ENCODE measurements around the gene ANXA6. TPM values are rescaled to one million over a fixed set of nuclear protein-coding genes. Genes with fewer than 3 reads are reported as not detected.

ANXA6 gene
- 148 and 152 TPM in 2 replicates for total RNA-seq
- 116 and 122 TPM in 2 replicates for polyA plus RNA-seq

GRCh38 chr5:151157426-151158286 lies at the start of gene ANXA6:
Gene ANXA6, minus strand, starts transcription at chr5:151157779. Its CDS starts 9,878 bp downstream, at chr5:151147901.
- peak within 1 kb of the TSS; percentile 79 for H3K4me2 ChIP-seq
- H3K4me3 ChIP-seq, result peak within 1 kb of the TSS; percentile 89
- peak within 1 kb of the TSS; percentile 84 for H3K27ac ChIP-seq
- H3K9me2 ChIP-seq (replicated peaks; ENCODE audit: insufficient read depth), result no peaks in the 10 kb centered on the region
- no peaks in the 10 kb centered on the region for H3K36me3 ChIP-seq (replicated peaks; ENCODE audit: insufficient read depth, low read depth)
- TF ChIP-seq EZH2phosphoT487 (IDR thresholded peaks at IDR 0.05; ENCODE audit: low read depth, severe bottlenecking, unreplicated experiment), result no peak
- no peak for TF ChIP-seq EZH2 (IDR thresholded peaks at IDR 0.05; ENCODE audit: borderline replicate concordance)
- TF ChIP-seq, protein P1, sequence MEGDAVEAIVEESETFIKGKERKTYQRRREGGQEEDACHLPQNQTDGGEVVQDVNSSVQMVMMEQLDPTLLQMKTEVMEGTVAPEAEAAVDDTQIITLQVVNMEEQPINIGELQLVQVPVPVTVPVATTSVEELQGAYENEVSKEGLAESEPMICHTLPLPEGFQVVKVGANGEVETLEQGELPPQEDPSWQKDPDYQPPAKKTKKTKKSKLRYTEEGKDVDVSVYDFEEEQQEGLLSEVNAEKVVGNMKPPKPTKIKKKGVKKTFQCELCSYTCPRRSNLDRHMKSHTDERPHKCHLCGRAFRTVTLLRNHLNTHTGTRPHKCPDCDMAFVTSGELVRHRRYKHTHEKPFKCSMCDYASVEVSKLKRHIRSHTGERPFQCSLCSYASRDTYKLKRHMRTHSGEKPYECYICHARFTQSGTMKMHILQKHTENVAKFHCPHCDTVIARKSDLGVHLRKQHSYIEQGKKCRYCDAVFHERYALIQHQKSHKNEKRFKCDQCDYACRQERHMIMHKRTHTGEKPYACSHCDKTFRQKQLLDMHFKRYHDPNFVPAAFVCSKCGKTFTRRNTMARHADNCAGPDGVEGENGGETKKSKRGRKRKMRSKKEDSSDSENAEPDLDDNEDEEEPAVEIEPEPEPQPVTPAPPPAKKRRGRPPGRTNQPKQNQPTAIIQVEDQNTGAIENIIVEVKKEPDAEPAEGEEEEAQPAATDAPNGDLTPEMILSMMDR (IDR thresholded peaks at IDR 0.05; ENCODE audit: poor library complexity), result no peak
- H4K20me1 ChIP-seq (ENCODE audit: insufficient read depth, poor library complexity, severe bottlenecking), result no peaks in the 10 kb centered on the region
- no peaks in the 10 kb centered on the region for H3K9me3 ChIP-seq (ENCODE audit: low read depth)
- 3% methylated on average over 53 of the region's 60 CpGs for WGBS (ENCODE audit: low lambda C conversion rate, missing lambda C conversion rate)
- no peaks in the 10 kb centered on the region for H3K27me3 ChIP-seq
- H3K4me1 ChIP-seq (ENCODE audit: insufficient read depth), result peaks cover 35% of the 10 kb centered on the region
- peak within 1 kb of the TSS; percentile 92 for H2AFZ ChIP-seq
- H3K79me2 ChIP-seq, result peaks cover 58% of the 10 kb centered on the region
- DNase-seq (ENCODE audit: low spot score), result peak; percentile 92

GRCh38 chr5:151205411-151205810 lies 47.8 kb upstream of the ANXA6 start:
- Histone ChIP-seq H3K4me1 (ENCODE audit: insufficient read depth) (no peaks in the 10 kb centered on the region), H3K27me3 (no peaks in the 10 kb centered on the region), H4K20me1 (ENCODE audit: insufficient read depth, poor library complexity, severe bottlenecking) (no peaks in the 10 kb centered on the region), H2AFZ (no peak overlapping the region), H3K79me2 (no peaks in the 10 kb centered on the region), H3K36me3 (replicated peaks; ENCODE audit: insufficient read depth, low read depth) (no peaks in the 10 kb centered on the region), H3K27ac (no peak overlapping the region), H3K4me2 (no peak overlapping the region), H3K4me3 (no peak overlapping the region), H3K9me2 (replicated peaks; ENCODE audit: insufficient read depth) (no peaks in the 10 kb centered on the region), H3K9me3 (ENCODE audit: low read depth) (no peaks in the 10 kb centered on the region)
- WGBS (ENCODE audit: low lambda C conversion rate, missing lambda C conversion rate), result 75% methylated on average over 10 of the region's 10 CpGs
- DNase-seq (ENCODE audit: low spot score), result no peak
- TF ChIP-seq EZH2phosphoT487 (IDR thresholded peaks at IDR 0.05; ENCODE audit: low read depth, severe bottlenecking, unreplicated experiment) (no peak), EZH2 (IDR thresholded peaks at IDR 0.05; ENCODE audit: borderline replicate concordance) (no peak)
- TF ChIP-seq, protein P1 (IDR thresholded peaks at IDR 0.05; ENCODE audit: poor library complexity), result no peak

DNA sequence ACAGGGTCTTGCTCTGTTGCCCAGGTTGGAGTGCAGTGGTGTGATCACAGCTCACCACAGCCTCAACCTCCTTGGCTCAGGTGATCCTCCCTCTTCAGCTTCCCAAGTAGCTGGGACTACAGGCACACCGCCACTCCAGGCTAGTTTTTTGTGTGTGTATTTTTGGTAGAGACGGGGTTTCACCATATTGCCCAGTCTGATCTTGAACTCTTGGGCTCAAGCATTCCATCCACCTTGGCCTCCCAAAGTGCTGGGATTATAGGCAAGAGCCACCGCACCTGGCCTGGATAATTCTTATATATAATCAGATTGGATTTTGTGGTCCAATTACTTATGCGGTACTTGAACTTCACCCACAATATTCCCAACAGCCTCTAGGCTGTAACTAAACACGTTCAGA lies 46.5 kb upstream of the ANXA6 start:
- DNase-seq (ENCODE audit: low spot score), result no peak
- no peaks in the 10 kb centered on the region for H3K79me2 ChIP-seq
- no peaks in the 10 kb centered on the region for H3K9me3 ChIP-seq (ENCODE audit: low read depth)
- no peak for TF ChIP-seq EZH2 (IDR thresholded peaks at IDR 0.05; ENCODE audit: borderline replicate concordance)
- TF ChIP-seq, protein P1 (IDR thresholded peaks at IDR 0.05; ENCODE audit: poor library complexity), result no peak
- H3K27me3 ChIP-seq, result no peaks in the 10 kb centered on the region
- H3K4me1 ChIP-seq (ENCODE audit: insufficient read depth), result no peaks in the 10 kb centered on the region
- WGBS (ENCODE audit: low lambda C conversion rate, missing lambda C conversion rate), result 86% methylated on average over 5 of the region's 5 CpGs
- H3K9me2 ChIP-seq (replicated peaks; ENCODE audit: insufficient read depth), result no peaks in the 10 kb centered on the region
- H3K27ac ChIP-seq, result no peak overlapping the region
- H3K4me2 ChIP-seq, result no peak overlapping the region
- no peak overlapping the region for H2AFZ ChIP-seq
- H3K36me3 ChIP-seq (replicated peaks; ENCODE audit: insufficient read depth, low read depth), result no peaks in the 10 kb centered on the region
- no peak overlapping the region for H3K4me3 ChIP-seq
- no peaks in the 10 kb centered on the region for H4K20me1 ChIP-seq (ENCODE audit: insufficient read depth, poor library complexity, severe bottlenecking)
